Ascending aorta (tissue), 2 donors: ENCODE measurements around the gene PAPPA2. TPM values are rescaled to one million over a fixed set of nuclear protein-coding genes. Genes with fewer than 3 reads are reported as not detected.

Experiments used
- DNase-seq, 2 donors: peaks; one replicate each; pipeline ENCODE4 v3.0.0-alpha.2; 2019; ENCODE audit warnings: low spot score in 2 of 2
- H3K27ac ChIP-seq, 2 donors: fragments of 200-600 bp; sonication (generic); one replicate each; pipeline ENCODE4 v1.5.1; 2016 to 2017; ENCODE audit warnings: mild to moderate bottlenecking in 1 of 2
- H3K27me3 ChIP-seq: fragments of 200-600 bp; sonication (generic); one replicate; pipeline ENCODE4 v1.5.1; 2017
- H3K36me3 ChIP-seq, 2 donors: fragments of 200-600 bp; sonication (generic); one replicate each; pipeline ENCODE4 v1.5.1; 2016
- H3K4me1 ChIP-seq, 2 donors: fragments of 200-600 bp; sonication (generic); one replicate each; pipeline ENCODE4 v1.5.1; 2016 to 2017; ENCODE audit warnings: mild to moderate bottlenecking in 1 of 2
- H3K4me3 ChIP-seq, 2 donors: fragments of 200-600 bp; sonication (generic); one replicate each; pipeline ENCODE4 v1.5.1; 2016 to 2017; ENCODE audit warnings: mild to moderate bottlenecking in 1 of 2
- H3K9me3 ChIP-seq, 2 donors: fragments of 200-600 bp; sonication (generic); one replicate each; pipeline ENCODE4 v1.5.1; 2016
- CTCF ChIP-seq, 3 experiments: fragments of 200-600 bp in 2 of 3; fragments of 450-650 bp in 1 of 3; sonication (generic) in 2 of 3; IDR thresholded peaks; one replicate each; pipeline ENCODE4 v1.5.1; 2016 to 2019; ENCODE audit warnings: antibody characterized with exemption in 3 of 3, mild to moderate bottlenecking in 1 of 3, moderate library complexity in 1 of 3
- intact Hi-C: fragments of 100-400 bp; cut with DNase I; formaldehyde crosslinking; loops from one replicate; pipeline ENCODE4 v1.15.1; 2023
- total RNA-seq: library from RNA; depleted of rRNA; stranded (reverse); fragments of >200 nt; gene quantifications from one replicate; pipeline ENCODE4 v1.1.0, GENCODE V29; 2016

Gene PAPPA2
- total RNA-seq, 1 donor from 2014 or later = 2.9 TPM

GRCh38 chr1:176858433-176858916 lies 395.5 kb downstream of the PAPPA2 start:
- DNase-seq = no peak
- no peak for TF ChIP-seq CTCF (IDR thresholded peaks at IDR 0.05)
- intact Hi-C loops = no loop called here
- no peaks in the 10 kb centered on the region for H3K4me1 ChIP-seq
- no peak overlapping the region for H3K27ac ChIP-seq
- no peaks in the 10 kb centered on the region for H3K27me3 ChIP-seq
- H3K9me3 ChIP-seq = no peaks in the 10 kb centered on the region
- no peak overlapping the region for H3K4me3 ChIP-seq
- H3K36me3 ChIP-seq = no peaks in the 10 kb centered on the region

GRCh38 chr1:176863613-176864012 lies 400.6 kb downstream of the PAPPA2 start:
- H3K36me3 ChIP-seq = no peaks in the 10 kb centered on the region
- H3K9me3 ChIP-seq = no peaks in the 10 kb centered on the region
- TF ChIP-seq CTCF (IDR thresholded peaks at IDR 0.05) = no peak
- DNase-seq = no peak
- intact Hi-C loops = no loop called here
- no peaks in the 10 kb centered on the region for H3K27me3 ChIP-seq
- H3K27ac ChIP-seq = no peak overlapping the region
- no peak overlapping the region for H3K4me3 ChIP-seq
- no peaks in the 10 kb centered on the region for H3K4me1 ChIP-seq

- no peak for DNase-seq
- Histone ChIP-seq H3K4me1 (no peaks in the 10 kb centered on the region), H3K27ac (no peak overlapping the region), H3K36me3 (no peaks in the 10 kb centered on the region), H3K4me3 (no peak overlapping the region), H3K27me3 (no peaks in the 10 kb centered on the region), H3K9me3 (no peaks in the 10 kb centered on the region)
- TF ChIP-seq CTCF (IDR thresholded peaks at IDR 0.05) = no peak
- intact Hi-C loops = no loop called here
These were observed 401.2 kb downstream of the PAPPA2 start for GRCh38 chr1:176864211-176864610.

GRCh38 chr1:176866011-176866714 lies 403.2 kb downstream of the PAPPA2 start:
- Histone ChIP-seq H3K27ac (no peak overlapping the region), H3K4me1 (no peaks in the 10 kb centered on the region), H3K27me3 (no peaks in the 10 kb centered on the region), H3K4me3 (no peak overlapping the region), H3K9me3 (no peaks in the 10 kb centered on the region), H3K36me3 (no peaks in the 10 kb centered on the region)
- intact Hi-C loops = no loop called here
- DNase-seq = no peak
- no peak for TF ChIP-seq CTCF (IDR thresholded peaks at IDR 0.05)

GRCh38 chr1:176869577-176869976 lies 406.6 kb downstream of the PAPPA2 start:
- no peak for TF ChIP-seq CTCF (IDR thresholded peaks at IDR 0.05)
- no peak overlapping the region for H3K4me3 ChIP-seq

More at GRCh38 chr1:176869577-176869976, 406.6 kb downstream of the PAPPA2 start:
- no peaks in the 10 kb centered on the region for H3K27me3 ChIP-seq
- no peak for DNase-seq
- H3K4me1 ChIP-seq = no peaks in the 10 kb centered on the region
- intact Hi-C loops = no loop called here
- no peak overlapping the region for H3K27ac ChIP-seq
- no peaks in the 10 kb centered on the region for H3K9me3 ChIP-seq
- H3K36me3 ChIP-seq = no peaks in the 10 kb centered on the region
